Kidney (tissue), 14 donors: ENCODE data around the gene CENPC. TPM values are rescaled to one million over a fixed set of nuclear protein-coding genes. Genes with fewer than 3 reads are reported as not detected.

Experiments
- DNase-seq, 5 donors: peaks; one replicate each; pipeline ENCODE4 v3.0.0-alpha.2; 2013 to 2020
- FAIRE-seq: peaks from 2 replicates; lab custom pipeline; 2012; peaks lifted over from hg19 to GRCh38; lab: Jason Lieb, UNC
- H3K27ac ChIP-seq, 2 donors: one replicate each; pipeline ENCODE4 v1.7.0; 2013; ENCODE audit warnings: low read depth in 2 of 2, low read length in 2 of 2, inconsistent platforms in 1 of 2
- H3K27me3 ChIP-seq: one replicate; pipeline ENCODE4 v1.7.1; 2013; ENCODE audit warnings: low read length, inconsistent platforms; ENCODE audit not compliant: control insufficient read depth, insufficient read depth
- H3K36me3 ChIP-seq, 3 donors: one replicate each; pipeline versions ENCODE4 v1.7.0 to v1.7.1; 2013; ENCODE audit warnings: low read length in 3 of 3, control low read depth in 1 of 3, inconsistent platforms in 1 of 3; ENCODE audit not compliant: insufficient read depth in 3 of 3, control insufficient read depth in 2 of 3
- H3K4me1 ChIP-seq, 3 donors: one replicate each; pipeline versions ENCODE4 v1.7.0 to v1.7.1; 2013; ENCODE audit warnings: low read length in 3 of 3, inconsistent platforms in 1 of 3, low read depth in 1 of 3; ENCODE audit not compliant: control insufficient read depth in 2 of 3, insufficient read depth in 2 of 3
- H3K4me3 ChIP-seq, 3 donors: one replicate each; pipeline versions ENCODE4 v1.7.0 to v1.8.1; 2013; ENCODE audit warnings: low read length in 3 of 3, control low read depth in 1 of 3, inconsistent platforms in 1 of 3
- H3K9ac ChIP-seq, 3 donors: one replicate each; pipeline versions ENCODE4 v1.7.0 to v1.7.1; 2013; ENCODE audit warnings: low read length in 3 of 3, control low read depth in 1 of 3, inconsistent platforms in 1 of 3
- H3K9me3 ChIP-seq, 3 donors: one replicate each; pipeline versions ENCODE4 v1.7.0 to v1.7.1; 2013; ENCODE audit warnings: low read length in 3 of 3, control low read depth in 1 of 3, inconsistent platforms in 1 of 3; ENCODE audit not compliant: control insufficient read depth in 2 of 3, insufficient read depth in 1 of 3
- intact Hi-C: fragments of 100-400 bp; cut with DNase I; formaldehyde crosslinking; loops from one replicate; pipeline ENCODE4 v1.11.1; 2022
- polyA plus RNA-seq: library from polyadenylated mRNA; stranded (reverse); fragments of 350-450 nt; fragmentation: Illumina TruSeq; extraction: RNeasy Lipid Tissue Mini Kit (QIAGEN cat#74804); gene quantifications from one replicate; pipeline ENCODE4 v1.2.3, GENCODE V29; 2014; ENCODE audit warnings: low read depth, low replicate concordance; ENCODE audit not compliant: insufficient read depth
- total RNA-seq: library from RNA; stranded (reverse); fragmentation: NEBNext Ultra II Directional; extraction: Animal tissue kit (Norgen Biotek cat#: 25700); gene quantifications from one replicate; pipeline ENCODE4 v1.2.1, GENCODE V29; 2021
- TF ChIP-seq, protein P1 (sequence below): IDR thresholded peaks from 3 replicates; pipeline ENCODE4 v1.5.1; 2012; ENCODE audit warnings: mild to moderate bottlenecking, moderate library complexity, borderline replicate concordance; ENCODE audit not compliant: insufficient read depth; ENCODE audit errors: extremely low read depth
- donor health status: control.
- donor health status: control.
- donor health status: control.
- donor health status: control.
- donor health status: control.
- donor health status: DM: yes; HTN: yes; CAD: no.
- donor health status: Normal renal cell carcinoma (clear cell type).

The CENPC gene
- total and polyA plus RNA-seq, 2 donors from 2014 or later = 4.6 to 24.7 TPM

- no peaks in the 10 kb centered on the region for H3K4me1 ChIP-seq
- H3K36me3 ChIP-seq = no peaks in the 10 kb centered on the region
- intact Hi-C loops = no loop called here
- H3K4me3 ChIP-seq = no peak overlapping the region
- DNase-seq (no peak), FAIRE-seq (no peak)
- no peaks in the 10 kb centered on the region for H3K9me3 ChIP-seq
- no peak overlapping the region for H3K27ac ChIP-seq
- TF ChIP-seq, protein P1, sequence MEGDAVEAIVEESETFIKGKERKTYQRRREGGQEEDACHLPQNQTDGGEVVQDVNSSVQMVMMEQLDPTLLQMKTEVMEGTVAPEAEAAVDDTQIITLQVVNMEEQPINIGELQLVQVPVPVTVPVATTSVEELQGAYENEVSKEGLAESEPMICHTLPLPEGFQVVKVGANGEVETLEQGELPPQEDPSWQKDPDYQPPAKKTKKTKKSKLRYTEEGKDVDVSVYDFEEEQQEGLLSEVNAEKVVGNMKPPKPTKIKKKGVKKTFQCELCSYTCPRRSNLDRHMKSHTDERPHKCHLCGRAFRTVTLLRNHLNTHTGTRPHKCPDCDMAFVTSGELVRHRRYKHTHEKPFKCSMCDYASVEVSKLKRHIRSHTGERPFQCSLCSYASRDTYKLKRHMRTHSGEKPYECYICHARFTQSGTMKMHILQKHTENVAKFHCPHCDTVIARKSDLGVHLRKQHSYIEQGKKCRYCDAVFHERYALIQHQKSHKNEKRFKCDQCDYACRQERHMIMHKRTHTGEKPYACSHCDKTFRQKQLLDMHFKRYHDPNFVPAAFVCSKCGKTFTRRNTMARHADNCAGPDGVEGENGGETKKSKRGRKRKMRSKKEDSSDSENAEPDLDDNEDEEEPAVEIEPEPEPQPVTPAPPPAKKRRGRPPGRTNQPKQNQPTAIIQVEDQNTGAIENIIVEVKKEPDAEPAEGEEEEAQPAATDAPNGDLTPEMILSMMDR = no peak
- H3K9ac ChIP-seq = no peak overlapping the region
- no peaks in the 10 kb centered on the region for H3K27me3 ChIP-seq
These were observed 26.7 kb upstream of the CENPC start for GRCh38 chr4:67571975-67572374.

GRCh38 chr4:67570537-67570936, 25.2 kb upstream of the CENPC start:
- no peaks in the 10 kb centered on the region for H3K4me1 ChIP-seq
- H3K4me3 ChIP-seq = no peak overlapping the region
- TF ChIP-seq, protein P1 = no peak
- H3K27me3 ChIP-seq = no peaks in the 10 kb centered on the region
- FAIRE-seq = no peak
- H3K9ac ChIP-seq = no peak overlapping the region
- H3K36me3 ChIP-seq = no peaks in the 10 kb centered on the region
- H3K9me3 ChIP-seq = no peaks in the 10 kb centered on the region
- no peak overlapping the region for H3K27ac ChIP-seq
- DNase-seq = no peak
- intact Hi-C loops = no loop called here

DNA sequence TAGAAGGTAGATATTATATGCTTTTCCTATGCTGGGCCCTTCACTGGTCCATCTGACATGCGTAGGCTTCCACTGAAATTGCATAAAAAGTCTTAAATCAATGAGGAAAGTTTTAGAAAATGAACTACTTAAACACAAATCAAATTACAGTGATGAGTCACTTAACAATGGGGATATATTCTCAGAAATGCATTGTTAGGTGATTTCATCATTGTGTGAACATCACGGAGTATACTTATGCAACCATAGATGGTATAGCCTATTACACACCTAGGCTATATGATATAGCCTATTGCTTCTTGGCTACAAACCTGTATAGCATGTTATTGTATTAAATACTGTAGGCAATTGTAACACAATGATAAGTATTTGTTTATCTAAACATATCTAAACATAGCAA, 23.5 kb upstream of the CENPC start:
- FAIRE-seq (no peak), DNase-seq (no peak)
- intact Hi-C loops = no loop called here
- H3K4me1 ChIP-seq = no peaks in the 10 kb centered on the region
- H3K4me3 ChIP-seq = no peak overlapping the region
- no peaks in the 10 kb centered on the region for H3K27me3 ChIP-seq
- H3K36me3 ChIP-seq = no peaks in the 10 kb centered on the region
- no peak overlapping the region for H3K9ac ChIP-seq
- no peaks in the 10 kb centered on the region for H3K9me3 ChIP-seq
- H3K27ac ChIP-seq = no peak overlapping the region
- TF ChIP-seq, protein P1 = no peak

DNA sequence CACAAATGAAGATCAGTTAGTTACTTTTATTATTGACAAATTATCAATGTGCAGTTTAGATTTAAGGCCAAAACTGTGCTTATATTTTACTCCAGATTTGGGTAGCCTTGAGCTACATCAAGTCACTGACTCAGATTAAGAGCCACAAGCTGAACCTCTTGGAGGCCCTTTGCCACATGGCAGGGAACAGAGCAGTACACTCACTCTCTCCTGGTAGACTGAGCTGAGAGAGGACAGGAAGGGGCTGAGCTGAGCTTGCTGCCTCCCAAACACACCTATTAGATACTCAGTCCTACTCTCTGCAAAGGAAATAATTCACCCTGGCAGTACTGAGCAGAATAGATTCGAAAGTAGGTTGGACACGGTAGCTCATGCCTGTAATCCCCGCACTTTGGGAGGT, 21.0 kb upstream of the CENPC start:
- H3K4me1 ChIP-seq = no peaks in the 10 kb centered on the region
- no peak overlapping the region for H3K4me3 ChIP-seq
- no peak for FAIRE-seq

More for the DNA sequence above, 21.0 kb upstream of the CENPC start:
- H3K36me3 ChIP-seq = no peaks in the 10 kb centered on the region
- H3K9ac ChIP-seq = no peak overlapping the region
- DNase-seq = no peak
- intact Hi-C loops = no loop called here
- no peak overlapping the region for H3K27ac ChIP-seq
- H3K9me3 ChIP-seq = no peaks in the 10 kb centered on the region
- H3K27me3 ChIP-seq = no peaks in the 10 kb centered on the region
- TF ChIP-seq, protein P1 = no peak
